Activated CD4-positive, alpha-beta T cell treated with anti-CD3 and anti-CD28 coated beads for 1 hour (primary cell): ENCODE measurements around the gene RAD9A.
A peak's percentile ranks its signal among the peaks of the same experiment; 100 is the strongest.
"Not testable (repeated sequence)": the region's sequence is repeated elsewhere in the genome, so short reads cannot be mapped to it uniquely, and the experiment has no call there.

ENCODE experiments used
- DNase-seq: peaks from one replicate; pipeline ENCODE4 v3.0.0-alpha.2; 2020

The RAD9A gene

GRCh38 chr11:67397986-67398660, 6.3 kb downstream of the RAD9A start:
- DNase-seq: no peak

GRCh38 chr11:67398661-67399563, 7.1 kb downstream of the RAD9A start:
- DNase-seq: no peak

GRCh38 chr11:67400251-67400941, 8.6 kb downstream of the RAD9A start:
- no peak for DNase-seq

- DNase-seq: no peak
Observed at GRCh38 chr11:67400942-67401494, 9.2 kb downstream of the RAD9A start.

GRCh38 chr11:67401495-67402191, 9.9 kb downstream of the RAD9A start, which contains the start of gene PPP1CA:
Gene PPP1CA, minus strand, starts transcription at chr11:67401858. Its CDS starts 76 bp downstream, at chr11:67401782.
- DNase-seq: peak; percentile 89

GRCh38 chr11:67402192-67402839, 10.5 kb downstream of the RAD9A start:
- DNase-seq: not testable (repeated sequence)

GRCh38 chr11:67403085-67403484, 11.3 kb downstream of the RAD9A start:
- not testable (repeated sequence) for DNase-seq

GRCh38 chr11:67404515-67405195, 12.9 kb downstream of the RAD9A start:
- DNase-seq: no peak

- no peak for DNase-seq
Observed at GRCh38 chr11:67405196-67405567, 13.4 kb downstream of the RAD9A start.

GRCh38 chr11:67405688-67406339, 14.0 kb downstream of the RAD9A start:
- no peak for DNase-seq

- no peak for DNase-seq
Observed at GRCh38 chr11:67406420-67406968, 14.7 kb downstream of the RAD9A start.

GRCh38 chr11:67406969-67407687, 15.3 kb downstream of the RAD9A start:
- DNase-seq: no peak

GRCh38 chr11:67407688-67408163, 15.9 kb downstream of the RAD9A start:
- no peak for DNase-seq

- no peak for DNase-seq
Observed at GRCh38 chr11:67408437-67409200, 16.8 kb downstream of the RAD9A start.

GRCh38 chr11:67409261-67409666, 17.5 kb downstream of the RAD9A start:
- peak; percentile 55 for DNase-seq

- DNase-seq: no peak
Observed at GRCh38 chr11:67409781-67410368, 18.1 kb downstream of the RAD9A start.

- DNase-seq: no peak
Observed at GRCh38 chr11:67410369-67410831, 18.6 kb downstream of the RAD9A start.
